ENCODE data around the gene ALAS1. TPM values are rescaled to one million over a fixed set of nuclear protein-coding genes. Genes with fewer than 3 reads are reported as not detected.
A peak's percentile ranks its signal among the peaks of the same experiment; 100 is the strongest.

The ALAS1 gene
- total RNA-seq, 2 donors from 2014 or later: 66.1 to 72.7 TPM

- Mint-ChIP-seq H3K27me3 (no peaks in the 10 kb centered on the region), H3K27ac (peak overlapping the region; percentile 92), H3K4me1 (peaks cover 50% of the 10 kb centered on the region), H3K9me3 (no peaks in the 10 kb centered on the region), H3K4me3 (peak overlapping the region; percentile 97), H3K36me3 (ENCODE audit: low read depth) (peaks cover 88% of the 10 kb centered on the region)
- ATAC-seq (replicated peaks): no peak
These were observed 50.2 kb downstream of the ALAS1 start for GRCh38 chr3:52248165-52248541.

DNA sequence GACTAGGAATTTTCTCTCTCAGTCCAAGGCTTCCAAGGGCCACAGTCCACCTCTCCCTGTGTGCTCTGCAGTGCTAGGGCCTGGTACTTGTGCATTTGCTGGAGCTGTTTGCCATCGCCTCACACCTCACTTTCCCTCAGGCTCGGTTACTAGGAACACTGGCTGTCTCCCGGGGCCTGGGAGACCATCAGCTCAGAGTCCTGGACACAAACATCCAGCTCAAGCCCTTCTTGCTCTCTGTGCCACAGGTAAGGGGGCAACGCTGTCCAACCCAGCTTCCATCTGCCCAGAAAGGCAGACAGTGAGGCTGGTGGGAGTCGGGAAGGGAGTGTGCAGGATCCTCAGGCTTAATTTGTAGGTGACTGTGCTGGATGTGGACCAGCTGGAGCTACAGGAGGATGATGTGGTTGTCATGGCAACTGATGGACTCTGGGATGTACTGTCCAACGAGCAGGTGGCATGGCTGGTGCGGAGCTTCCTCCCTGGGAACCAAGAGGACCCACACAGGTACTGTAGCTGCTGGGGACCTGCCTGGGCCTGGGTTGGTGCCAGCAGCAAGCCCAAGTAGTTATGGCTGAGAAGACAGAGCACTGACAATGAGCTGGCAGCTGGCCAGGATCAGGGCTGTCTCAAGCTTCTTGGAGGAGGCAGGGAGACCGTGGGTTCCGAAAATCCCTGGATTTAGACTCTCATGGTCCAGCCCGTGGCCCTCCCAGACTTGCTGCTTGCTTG, 51.0 kb downstream of the ALAS1 start:
- peak overlapping the region; percentile 92 for H3K27ac Mint-ChIP-seq
- no peak for ATAC-seq (replicated peaks)
- peaks cover 95% of the 10 kb centered on the region for H3K36me3 Mint-ChIP-seq (ENCODE audit: low read depth)
- H3K27me3 Mint-ChIP-seq: no peaks in the 10 kb centered on the region
- peak overlapping the region; percentile 97 for H3K4me3 Mint-ChIP-seq
- no peaks in the 10 kb centered on the region for H3K9me3 Mint-ChIP-seq
- H3K4me1 Mint-ChIP-seq: peaks cover 51% of the 10 kb centered on the region

GRCh38 chr3:52249683-52250082, 51.7 kb downstream of the ALAS1 start:
- peaks cover 95% of the 10 kb centered on the region for H3K36me3 Mint-ChIP-seq (ENCODE audit: low read depth)
- ATAC-seq (replicated peaks): no peak
- H3K4me3 Mint-ChIP-seq: peak overlapping the region; percentile 97
- H3K27ac Mint-ChIP-seq: peak overlapping the region; percentile 92
- no peaks in the 10 kb centered on the region for H3K9me3 Mint-ChIP-seq
- H3K4me1 Mint-ChIP-seq: peaks cover 54% of the 10 kb centered on the region
- no peaks in the 10 kb centered on the region for H3K27me3 Mint-ChIP-seq

DNA sequence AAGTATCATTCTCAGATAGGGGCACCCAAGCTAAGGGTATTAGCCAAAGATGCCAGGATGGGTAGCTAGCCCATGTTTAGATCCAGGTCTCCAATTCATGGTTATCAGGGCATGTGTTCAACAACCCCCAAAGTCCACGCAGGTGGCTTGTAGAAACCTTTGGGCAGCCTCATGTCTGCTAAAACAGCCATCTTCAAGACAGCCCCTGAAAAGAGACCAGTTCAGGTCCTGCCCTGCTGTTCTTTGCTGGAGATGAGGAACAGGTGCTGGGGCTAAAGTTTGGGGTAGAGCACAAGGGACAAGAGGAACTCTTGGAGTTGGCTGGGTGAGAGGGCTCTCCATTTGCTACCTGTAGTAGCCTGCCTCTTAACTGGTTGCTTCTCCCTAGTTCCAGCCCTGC, 52.2 kb downstream of the ALAS1 start:
- Mint-ChIP-seq H3K36me3 (ENCODE audit: low read depth) (peaks cover 95% of the 10 kb centered on the region), H3K9me3 (no peaks in the 10 kb centered on the region), H3K27me3 (no peaks in the 10 kb centered on the region), H3K27ac (peak overlapping the region; percentile 92), H3K4me3 (peak overlapping the region; percentile 97), H3K4me1 (peaks cover 55% of the 10 kb centered on the region)
- ATAC-seq (replicated peaks): no peak

DNA sequence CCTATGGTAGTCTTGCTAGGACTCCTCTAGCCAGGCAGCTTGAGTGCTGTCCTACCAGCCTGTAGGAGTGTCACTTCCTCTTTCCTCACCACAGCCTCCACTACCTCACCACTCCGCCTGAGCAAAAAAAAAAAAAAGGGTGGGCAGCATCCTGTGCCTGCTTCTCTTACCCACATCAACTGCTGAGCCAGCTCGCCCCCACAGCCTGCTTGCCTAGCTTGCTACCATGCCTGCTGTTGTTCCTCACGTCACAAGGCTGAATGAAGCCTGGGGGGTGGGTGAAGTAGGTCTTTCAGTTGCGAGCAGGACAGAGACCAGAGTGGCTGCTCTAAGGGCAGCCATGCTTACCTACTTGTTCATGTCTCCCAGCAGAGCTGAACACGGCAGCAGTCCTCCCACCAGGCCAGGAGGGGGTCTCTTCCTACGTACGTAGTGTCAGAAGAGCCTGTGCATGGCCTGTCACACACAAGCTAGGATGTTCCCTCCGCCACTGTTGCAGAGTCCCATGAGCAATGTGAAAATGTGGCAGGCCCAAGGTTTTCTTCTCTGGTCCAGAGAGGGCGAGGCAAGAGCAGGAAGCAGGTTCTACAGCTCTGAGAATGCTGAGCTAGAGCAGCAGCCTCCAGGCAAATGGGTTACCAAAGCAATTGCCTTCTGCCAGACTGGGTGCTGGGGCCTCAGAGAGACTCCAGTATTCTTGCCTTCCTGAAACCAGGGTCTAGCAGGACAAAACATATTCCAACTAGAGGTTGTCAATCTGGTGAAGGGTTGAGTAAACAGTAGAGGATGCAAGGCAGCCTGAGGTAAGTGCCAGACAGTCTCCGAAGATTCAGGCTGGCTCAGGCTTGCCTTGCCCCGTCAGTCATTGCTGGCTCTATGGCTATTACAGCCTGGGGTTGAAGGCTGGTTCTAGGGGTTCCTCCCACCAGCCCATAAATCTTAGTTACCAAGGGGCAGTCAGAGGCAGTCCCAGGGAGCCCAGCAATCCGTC, 55.6 kb downstream of the ALAS1 start:
- Mint-ChIP-seq H3K36me3 (ENCODE audit: low read depth) (peaks cover 100% of the 10 kb centered on the region), H3K27me3 (no peaks in the 10 kb centered on the region), H3K4me3 (peak overlapping the region; percentile 83), H3K27ac (peak overlapping the region; percentile 90), H3K9me3 (no peaks in the 10 kb centered on the region), H3K4me1 (peaks cover 67% of the 10 kb centered on the region)
- peak; percentile 95 for ATAC-seq (replicated peaks)

DNA sequence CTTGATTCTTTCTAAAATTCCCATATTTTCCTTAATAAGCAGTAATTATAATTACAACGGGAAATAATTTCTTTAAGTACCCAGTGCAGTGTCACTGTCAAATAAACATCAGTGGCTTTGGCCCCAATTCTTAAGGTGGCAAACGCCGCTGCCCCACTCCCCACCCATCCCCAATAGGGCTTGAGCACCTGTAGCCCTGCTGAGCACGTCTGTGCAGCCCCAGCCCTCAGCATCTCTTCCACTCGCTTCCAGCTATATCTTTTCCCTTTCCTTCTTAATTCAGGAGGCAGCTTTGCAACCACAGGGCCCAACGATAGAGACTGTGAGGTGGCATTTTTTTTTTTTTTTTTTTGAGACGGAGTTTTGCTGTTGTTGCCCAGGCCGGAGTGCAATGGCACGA, 56.6 kb downstream of the ALAS1 start:
- Mint-ChIP-seq H3K36me3 (ENCODE audit: low read depth) (peaks cover 100% of the 10 kb centered on the region), H3K4me3 (peak overlapping the region; percentile 83)

DNA sequence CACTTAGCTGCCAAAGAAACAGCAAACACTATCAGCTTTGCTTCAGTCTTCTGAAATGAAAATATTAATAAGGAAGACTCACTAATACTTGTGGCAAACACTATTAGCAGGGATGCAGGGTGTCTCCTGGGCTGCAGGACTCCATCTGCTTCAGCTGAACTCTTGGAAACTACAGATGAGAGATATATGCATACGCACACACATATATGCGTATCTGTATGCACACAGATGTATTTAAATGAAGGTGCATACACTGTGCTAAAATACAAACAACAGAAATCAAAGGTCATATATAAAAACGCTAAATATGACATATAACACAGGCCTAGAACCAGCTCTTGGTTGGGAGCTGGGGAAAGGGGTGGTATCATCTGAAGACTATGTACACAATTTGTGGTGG, 58.2 kb downstream of the ALAS1 start:
- H3K4me1 Mint-ChIP-seq: peaks cover 68% of the 10 kb centered on the region
- H3K27me3 Mint-ChIP-seq: no peaks in the 10 kb centered on the region
- H3K36me3 Mint-ChIP-seq (ENCODE audit: low read depth): peaks cover 100% of the 10 kb centered on the region
- H3K4me3 Mint-ChIP-seq: no peak overlapping the region
- ATAC-seq (replicated peaks): no peak
- peak overlapping the region; percentile 74 for H3K27ac Mint-ChIP-seq
- H3K9me3 Mint-ChIP-seq: no peaks in the 10 kb centered on the region

More for the DNA sequence above, 56.6 kb downstream of the ALAS1 start:
- no peaks in the 10 kb centered on the region for H3K9me3 Mint-ChIP-seq
- no peak for ATAC-seq (replicated peaks)
- peak overlapping the region; percentile 74 for H3K27ac Mint-ChIP-seq
- no peaks in the 10 kb centered on the region for H3K27me3 Mint-ChIP-seq
- H3K4me1 Mint-ChIP-seq: peaks cover 72% of the 10 kb centered on the region

DNA sequence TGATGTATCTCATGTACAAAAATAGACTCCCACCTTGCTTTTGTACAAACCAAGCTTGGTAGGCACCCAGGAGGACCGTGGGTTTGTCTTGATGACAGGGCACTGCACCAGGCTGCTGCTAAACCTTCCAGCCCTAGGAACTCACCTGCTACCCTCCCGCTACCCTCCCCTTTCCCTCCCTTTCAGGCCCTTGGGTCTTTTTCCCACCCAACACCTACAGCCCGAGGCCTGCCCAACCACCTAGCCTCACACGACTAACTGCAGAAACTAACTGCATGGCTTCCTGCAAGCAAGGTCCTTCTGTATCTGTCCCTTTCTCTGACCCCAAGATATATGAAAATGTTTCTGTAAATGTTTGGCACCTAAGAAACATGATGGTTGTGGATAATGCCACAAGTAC, 58.7 kb downstream of the ALAS1 start:
- Mint-ChIP-seq H3K27me3 (no peaks in the 10 kb centered on the region), H3K4me3 (peak overlapping the region; percentile 44), H3K9me3 (no peaks in the 10 kb centered on the region), H3K36me3 (ENCODE audit: low read depth) (peaks cover 100% of the 10 kb centered on the region), H3K27ac (peak overlapping the region; percentile 74), H3K4me1 (peaks cover 68% of the 10 kb centered on the region)
- ATAC-seq (replicated peaks): no peak

DNA sequence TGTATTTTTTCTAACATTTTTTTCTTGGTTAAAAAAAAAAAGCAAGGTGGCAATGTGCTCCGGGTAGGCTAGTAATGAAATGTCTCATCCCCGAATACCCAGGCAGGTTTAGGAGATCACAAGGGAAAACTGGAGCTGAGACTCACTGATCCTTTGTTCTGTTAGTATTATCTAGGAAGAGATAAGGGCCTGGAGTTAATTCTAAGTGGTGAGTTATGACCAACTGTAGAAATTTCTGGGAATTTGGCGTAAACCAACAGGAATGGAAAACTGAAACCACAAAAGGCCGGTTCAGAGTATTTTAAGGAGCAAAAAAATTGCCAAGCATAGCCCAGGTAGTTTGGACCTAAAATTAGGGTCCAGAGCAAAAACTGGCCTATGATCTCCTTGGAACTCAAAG, 60.0 kb downstream of the ALAS1 start:
- Mint-ChIP-seq H3K9me3 (no peaks in the 10 kb centered on the region), H3K27me3 (no peaks in the 10 kb centered on the region), H3K4me3 (peak overlapping the region; percentile 44), H3K27ac (peak overlapping the region; percentile 74), H3K36me3 (ENCODE audit: low read depth) (peaks cover 100% of the 10 kb centered on the region), H3K4me1 (peaks cover 70% of the 10 kb centered on the region)
- ATAC-seq (replicated peaks): no peak

- Mint-ChIP-seq H3K27me3 (no peaks in the 10 kb centered on the region), H3K27ac (peak overlapping the region; percentile 74), H3K9me3 (no peaks in the 10 kb centered on the region), H3K4me3 (peak overlapping the region; percentile 44), H3K36me3 (ENCODE audit: low read depth) (peaks cover 100% of the 10 kb centered on the region), H3K4me1 (peaks cover 70% of the 10 kb centered on the region)
- ATAC-seq (replicated peaks): peak; percentile 74
These were observed 61.1 kb downstream of the ALAS1 start for GRCh38 chr3:52259035-52259434.

GRCh38 chr3:52259448-52259847, 61.5 kb downstream of the ALAS1 start:
- H3K9me3 Mint-ChIP-seq: no peaks in the 10 kb centered on the region
- peaks cover 70% of the 10 kb centered on the region for H3K4me1 Mint-ChIP-seq
- ATAC-seq (replicated peaks): peak; percentile 57
- peaks cover 100% of the 10 kb centered on the region for H3K36me3 Mint-ChIP-seq (ENCODE audit: low read depth)
- H3K27ac Mint-ChIP-seq: peak overlapping the region; percentile 74
- H3K27me3 Mint-ChIP-seq: no peaks in the 10 kb centered on the region
- H3K4me3 Mint-ChIP-seq: peak overlapping the region; percentile 44

DNA sequence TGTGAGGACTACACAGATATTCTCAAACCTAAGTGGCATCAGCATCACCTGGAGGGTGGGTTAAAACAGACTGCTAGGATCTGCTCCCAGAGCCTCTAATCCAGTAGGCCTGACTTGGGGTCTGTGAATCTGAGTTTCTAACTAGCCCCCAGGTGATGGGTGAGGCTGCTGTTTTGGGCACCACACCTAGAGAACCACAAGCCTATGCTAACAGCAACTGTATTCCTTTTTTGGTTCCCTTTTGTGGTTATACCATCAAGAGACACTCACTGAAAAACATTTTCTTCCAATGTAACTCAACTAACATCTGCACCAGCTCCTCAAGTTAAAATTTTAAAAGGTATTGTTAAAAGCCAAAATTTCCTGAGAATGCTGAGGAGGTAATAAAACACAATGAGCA, 64.5 kb downstream of the ALAS1 start:
- Mint-ChIP-seq H3K4me3 (peak overlapping the region; percentile 61), H3K36me3 (ENCODE audit: low read depth) (peaks cover 100% of the 10 kb centered on the region), H3K4me1 (peaks cover 58% of the 10 kb centered on the region), H3K27ac (peak overlapping the region; percentile 88), H3K9me3 (no peaks in the 10 kb centered on the region), H3K27me3 (no peaks in the 10 kb centered on the region)
- no peak for ATAC-seq (replicated peaks)
